Loucy (cell line): ENCODE measurements around the gene ZNF837.

Experiments used
- H2AFZ ChIP-seq: fragments of 200-600 bp; sonication (generic); 2 replicates; pipeline ENCODE4 v1.6.0; 2016; ENCODE audit warnings: antibody characterized with exemption, mild to moderate bottlenecking, low read length, moderate library complexity
- H3F3A ChIP-seq: fragments of 200-600 bp; 2 replicates; pipeline ENCODE4 v1.6.0; 2016; ENCODE audit warnings: antibody characterized with exemption, low read depth, mild to moderate bottlenecking
- H3K27me3 ChIP-seq: fragments of 200-600 bp; sonication (generic); 2 replicates; pipeline ENCODE4 v1.6.1; 2014; ENCODE audit warnings: low read length, mild to moderate bottlenecking; ENCODE audit not compliant: insufficient read depth, poor library complexity, severe bottlenecking
- H3K36me3 ChIP-seq: fragments of 200-600 bp; sonication (generic); 2 replicates; pipeline ENCODE4 v1.6.1; 2016; ENCODE audit warnings: low read length; ENCODE audit not compliant: insufficient read depth
- H3K4me1 ChIP-seq: fragments of 200-600 bp; sonication (generic); 2 replicates; pipeline ENCODE4 v1.5.1; 2014; ENCODE audit warnings: low read length, mild to moderate bottlenecking; ENCODE audit not compliant: insufficient read depth, poor library complexity, severe bottlenecking
- H3K4me2 ChIP-seq: fragments of 200-600 bp; sonication (generic); 2 replicates; pipeline ENCODE4 v1.6.0; 2014; ENCODE audit warnings: antibody characterized with exemption, low read length, low read depth, mild to moderate bottlenecking; ENCODE audit not compliant: poor library complexity, severe bottlenecking
- H3K4me3 ChIP-seq: fragments of 200-600 bp; sonication (generic); 2 replicates; pipeline ENCODE4 v1.5.1; 2014; ENCODE audit warnings: low read length, mild to moderate bottlenecking, mixed read lengths; ENCODE audit not compliant: poor library complexity, severe bottlenecking
- H3K79me2 ChIP-seq: fragments of 200-600 bp; sonication (generic); 2 replicates; pipeline ENCODE4 v1.6.1; 2014; ENCODE audit warnings: low read length; ENCODE audit not compliant: insufficient read depth
- H3K9ac ChIP-seq: fragments of 200-600 bp; sonication (generic); 2 replicates; pipeline ENCODE4 v1.6.0; 2014; ENCODE audit warnings: mild to moderate bottlenecking, low read depth, low read length, moderate library complexity; ENCODE audit not compliant: poor library complexity, severe bottlenecking
- H3K9me2 ChIP-seq: fragments of 200-600 bp; sonication (generic); replicated peaks from 2 replicates; pipeline ENCODE4 v1.6.1; 2016; ENCODE audit warnings: low read depth, low read length, mixed read lengths
- H3K9me3 ChIP-seq: fragments of 200-600 bp; sonication (generic); 2 replicates; pipeline ENCODE4 v1.6.1; 2014; ENCODE audit warnings: mild to moderate bottlenecking, antibody characterized with exemption, low read length, low read depth; ENCODE audit not compliant: insufficient read depth
- H4K20me1 ChIP-seq: fragments of 200-600 bp; sonication (generic); 2 replicates; pipeline ENCODE4 v1.6.0; 2014; ENCODE audit warnings: antibody characterized with exemption, low read length, mild to moderate bottlenecking; ENCODE audit not compliant: insufficient read depth, poor library complexity, severe bottlenecking
- CTCF ChIP-seq: fragments of 200-600 bp; sonication (generic); conservative IDR thresholded peaks from 2 replicates; pipeline ENCODE4 v1.5.1; 2014; ENCODE audit warnings: mild to moderate bottlenecking, antibody characterized with exemption, low read length
- EZH2phosphoT487 ChIP-seq: fragments of 200-600 bp; IDR thresholded peaks from 2 replicates; pipeline ENCODE4 v1.6.1; 2018; ENCODE audit warnings: antibody characterized with exemption, mild to moderate bottlenecking, moderate library complexity, borderline replicate concordance

ZNF837 gene

GRCh38 chr19:58408152-58409009, 27.6 kb upstream of the ZNF837 start, which contains the start of gene ZNF584:
Gene ZNF584 (plus strand): TSS chr19:58408649. CDS start chr19:58409148, 499 bp downstream.
- H3K79me2 ChIP-seq = peaks cover 18% of the 10 kb centered on the region; the same call in 1 of the 2 replicates
- peak within 1 kb of the TSS; percentile 89 for H3K9ac ChIP-seq
- H3K36me3 ChIP-seq = no peaks in the 10 kb centered on the region
- TF ChIP-seq CTCF (peak; percentile 36), EZH2phosphoT487 (no peak)
- H3K4me2 ChIP-seq = peak within 1 kb of the TSS; percentile 91
- no peaks in the 10 kb centered on the region for H4K20me1 ChIP-seq
- no peaks in the 10 kb centered on the region for H3K9me2 ChIP-seq
- peak within 1 kb of the TSS; percentile 92 for H2AFZ ChIP-seq
- H3K27me3 ChIP-seq = no peaks in the 10 kb centered on the region
- H3K4me3 ChIP-seq = peak within 1 kb of the TSS; percentile 86
- no peaks in the 10 kb centered on the region for H3K9me3 ChIP-seq
- no peaks in the 10 kb centered on the region for H3F3A ChIP-seq
- peaks cover 22% of the 10 kb centered on the region for H3K4me1 ChIP-seq

- Histone ChIP-seq H3K9ac (peak overlapping the region; percentile 89), H3K9me3 (no peaks in the 10 kb centered on the region), H3K9me2 (no peaks in the 10 kb centered on the region), H3K79me2 (peaks cover 18% of the 10 kb centered on the region; the same call in 1 of the 2 replicates), H3K4me2 (peak overlapping the region; percentile 83), H3K4me1 (peaks cover 22% of the 10 kb centered on the region), H2AFZ (peak overlapping the region; percentile 92), H3K36me3 (no peaks in the 10 kb centered on the region), H3K27me3 (no peaks in the 10 kb centered on the region), H4K20me1 (no peaks in the 10 kb centered on the region), H3K4me3 (peak overlapping the region; percentile 86), H3F3A (peaks cover 6% of the 10 kb centered on the region; the same call in 1 of the 2 replicates)
- TF ChIP-seq CTCF (no peak), EZH2phosphoT487 (no peak)
Measured at GRCh38 chr19:58407658-58408151, 26.9 kb upstream of the ZNF837 start.

GRCh38 chr19:58406818-58407657, 26.2 kb upstream of the ZNF837 start:
- Histone ChIP-seq H3K79me2 (peaks cover 18% of the 10 kb centered on the region; the same call in 1 of the 2 replicates), H2AFZ (no peak overlapping the region)

More at GRCh38 chr19:58406818-58407657, 26.2 kb upstream of the ZNF837 start:
- Histone ChIP-seq H3K36me3 (no peaks in the 10 kb centered on the region), H3K4me3 (peak overlapping the region; percentile 86), H3K4me2 (peak overlapping the region; percentile 83), H3K27me3 (no peaks in the 10 kb centered on the region), H3K9me2 (no peaks in the 10 kb centered on the region), H3K4me1 (peaks cover 26% of the 10 kb centered on the region), H3K9ac (peak overlapping the region; percentile 89), H3F3A (peaks cover 6% of the 10 kb centered on the region; the same call in 1 of the 2 replicates), H4K20me1 (no peaks in the 10 kb centered on the region), H3K9me3 (no peaks in the 10 kb centered on the region)
- TF ChIP-seq CTCF (peak; percentile 51), EZH2phosphoT487 (no peak)
